ENCODE measurements around the gene RAC2. TPM values are rescaled to one million over a fixed set of nuclear protein-coding genes. Genes with fewer than 3 reads are reported as not detected.

Gene RAC2
- total and polyA plus RNA-seq, 2 experiments from 2014 or later, result 0.98 to 2.0 TPM

- no peak for TF ChIP-seq CTCF (IDR thresholded peaks at IDR 0.05; ENCODE audit: low read depth, low read length)
- peak; percentile 69 to 92 for DNase-seq (ENCODE audit: low read depth in 1 of 2, low spot score in 1 of 2)
- H3K4me1 ChIP-seq (ENCODE audit: low read depth), result peaks cover 35% of the 10 kb centered on the region
- H3K27ac ChIP-seq, result peak overlapping the region; percentile 87
- H3K36me3 ChIP-seq, result no peaks in the 10 kb centered on the region
- H3K4me3 ChIP-seq, result no peak overlapping the region
- no peaks in the 10 kb centered on the region for H3K27me3 ChIP-seq
- no peaks in the 10 kb centered on the region for H3K9me3 ChIP-seq (ENCODE audit: low read depth)
Observed at GRCh38 chr22:37186228-37186996, 57.7 kb downstream of the RAC2 start.

GRCh38 chr22:37185646-37186227 is 58.3 kb downstream of the RAC2 start:
- H3K9me3 ChIP-seq (ENCODE audit: low read depth), result no peaks in the 10 kb centered on the region
- H3K27ac ChIP-seq, result no peak overlapping the region
- no peak for TF ChIP-seq CTCF (IDR thresholded peaks at IDR 0.05; ENCODE audit: low read depth, low read length)
- DNase-seq (ENCODE audit: low read depth in 1 of 2, low spot score in 1 of 2), result no peak
- no peaks in the 10 kb centered on the region for H3K36me3 ChIP-seq
- H3K4me1 ChIP-seq (ENCODE audit: low read depth), result peaks cover 34% of the 10 kb centered on the region
- no peak overlapping the region for H3K4me3 ChIP-seq
- no peaks in the 10 kb centered on the region for H3K27me3 ChIP-seq

GRCh38 chr22:37184816-37185541 is 59.1 kb downstream of the RAC2 start:
- Histone ChIP-seq H3K4me3 (no peak overlapping the region), H3K36me3 (no peaks in the 10 kb centered on the region), H3K27ac (no peak overlapping the region), H3K9me3 (ENCODE audit: low read depth) (no peaks in the 10 kb centered on the region), H3K27me3 (no peaks in the 10 kb centered on the region), H3K4me1 (ENCODE audit: low read depth) (peaks cover 26% of the 10 kb centered on the region)
- no peak for DNase-seq (ENCODE audit: low read depth in 1 of 2, low spot score in 1 of 2)
- no peak for TF ChIP-seq CTCF (IDR thresholded peaks at IDR 0.05; ENCODE audit: low read depth, low read length)

- no peak overlapping the region for H3K27ac ChIP-seq
Observed at GRCh38 chr22:37184380-37184755, 59.7 kb downstream of the RAC2 start.

More at GRCh38 chr22:37184380-37184755, 59.7 kb downstream of the RAC2 start:
- H3K27me3 ChIP-seq, result no peaks in the 10 kb centered on the region
- no peak for TF ChIP-seq CTCF (IDR thresholded peaks at IDR 0.05; ENCODE audit: low read depth, low read length)
- no peak overlapping the region for H3K4me3 ChIP-seq
- no peaks in the 10 kb centered on the region for H3K36me3 ChIP-seq
- no peaks in the 10 kb centered on the region for H3K9me3 ChIP-seq (ENCODE audit: low read depth)
- no peak for DNase-seq (ENCODE audit: low read depth in 1 of 2, low spot score in 1 of 2)
- peaks cover 20% of the 10 kb centered on the region for H3K4me1 ChIP-seq (ENCODE audit: low read depth)
